ENCODE data around the gene CWF19L1.
"Not testable (repeated sequence)": the region's sequence is repeated elsewhere in the genome, so short reads cannot be mapped to it uniquely, and the experiment has no call there.

The CWF19L1 gene

GRCh38 chr10:100288196-100288595 is 20.8 kb upstream of the CWF19L1 start:
- CTCF ChIA-PET, result interaction anchor here (1.3 to 1.7 kb wide), 2 partner anchors 14 to 48 kb away, joined by 3 read pairs; no protein-coding TSS in a partner anchor
- POLR2A ChIA-PET, result no interaction called here
- no peak overlapping the region for H3K4me3 ChIP-seq (ENCODE audit: low read depth, low read length)
- DNase-seq (ENCODE audit: low read depth, low spot score), result no peak
- TF ChIP-seq CTCF (IDR thresholded peaks at IDR 0.05; ENCODE audit: insufficient read depth, low read length, missing control alignments), result no peak

DNA sequence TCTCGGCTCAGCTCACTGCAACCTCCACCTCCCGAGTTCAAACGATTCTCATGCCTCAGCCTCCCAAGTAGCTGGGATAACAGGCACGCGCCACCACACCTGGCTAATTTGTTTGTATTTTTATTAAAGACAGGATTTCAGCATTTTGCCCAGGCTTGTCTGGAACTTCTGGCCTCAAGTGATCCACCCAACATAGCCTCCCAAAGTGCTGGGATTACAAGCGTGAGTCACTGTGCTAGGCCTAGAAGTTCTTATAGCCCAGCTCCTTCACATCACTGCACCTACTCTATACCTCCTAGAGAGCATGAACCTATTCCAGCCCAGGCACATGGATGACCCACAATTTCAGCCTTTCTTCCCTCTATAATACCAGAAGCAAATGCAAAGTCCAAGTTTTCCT is 20.3 kb upstream of the CWF19L1 start:
- DNase-seq (ENCODE audit: low read depth, low spot score), result no peak
- no peak overlapping the region for H3K4me3 ChIP-seq (ENCODE audit: low read depth, low read length)
- no peak for TF ChIP-seq CTCF (IDR thresholded peaks at IDR 0.05; ENCODE audit: insufficient read depth, low read length, missing control alignments)
- POLR2A ChIA-PET, result interaction anchor here (1.4 kb wide), 1 partner anchor 86 kb away, joined by 5 read pairs; no protein-coding TSS in a partner anchor
- CTCF ChIA-PET, result interaction anchor here (1.3 to 1.7 kb wide), 2 partner anchors 14 to 49 kb away, joined by 3 to 4 read pairs; no protein-coding TSS in a partner anchor

- peak within 1 kb of the TSS; percentile 99 for H3K4me3 ChIP-seq (ENCODE audit: low read depth, low read length)
- ChIA-PET POLR2A (interaction anchor here (0.7 to 1.4 kb wide), 4 partner anchors 19 to 278 kb away, joined by 3 to 5 read pairs (median 4); partner anchors contain the start of gene CWF19L1), CTCF (interaction anchor here (0.7 to 1.7 kb wide), 6 partner anchors 11 to 146 kb away, joined by 3 to 4 read pairs (median 3); no protein-coding TSS in a partner anchor)
- DNase-seq (ENCODE audit: low read depth, low spot score), result peak; percentile 55
- peak; percentile 1 for TF ChIP-seq CTCF (IDR thresholded peaks at IDR 0.05; ENCODE audit: insufficient read depth, low read length, missing control alignments)
Observed at GRCh38 chr10:100286051-100287033, 18.9 kb upstream of the CWF19L1 start, which contains the start of gene BLOC1S2. TSS of gene BLOC1S2 (minus strand) at chr10:100286680. CDS start at chr10:100286659, 21 bp downstream.

DNA sequence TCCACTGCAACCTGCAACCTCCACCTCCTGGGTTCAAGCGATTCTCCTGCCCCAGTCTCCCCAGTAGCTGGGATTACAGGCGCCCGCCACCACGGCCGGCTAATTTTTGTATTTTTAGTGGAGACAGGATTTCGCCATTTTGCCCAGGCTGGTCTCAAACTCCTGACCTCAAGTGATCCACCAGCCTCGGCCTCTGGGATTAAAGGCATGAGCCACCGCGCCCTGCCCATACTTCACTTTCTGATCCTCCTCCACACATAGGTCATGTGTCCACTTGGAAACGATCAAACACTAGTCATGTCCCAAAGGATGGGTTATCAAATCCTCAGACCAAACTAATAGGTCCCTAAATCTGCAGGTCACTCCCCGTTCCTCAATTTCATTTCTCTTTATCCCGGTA is 17.9 kb upstream of the CWF19L1 start:
- H3K4me3 ChIP-seq (ENCODE audit: low read depth, low read length), result peak overlapping the region; percentile 99
- not testable (repeated sequence) for DNase-seq (ENCODE audit: low read depth, low spot score)
- ChIA-PET POLR2A (interaction anchor here (0.8 kb wide), 1 partner anchor 279 kb away, joined by 4 read pairs; no protein-coding TSS in a partner anchor), CTCF (interaction anchor here (0.9 to 1.3 kb wide), 2 partner anchors 10 to 53 kb away, joined by 3 read pairs; no protein-coding TSS in a partner anchor)

- CTCF ChIA-PET, result no interaction called here
- DNase-seq (ENCODE audit: low read depth, low spot score), result no peak
- TF ChIP-seq CTCF (IDR thresholded peaks at IDR 0.05; ENCODE audit: insufficient read depth, low read length, missing control alignments), result no peak
- no peak overlapping the region for H3K4me3 ChIP-seq (ENCODE audit: low read depth, low read length)
- POLR2A ChIA-PET, result no interaction called here
Observed at GRCh38 chr10:100282907-100283306, 15.5 kb upstream of the CWF19L1 start.

DNA sequence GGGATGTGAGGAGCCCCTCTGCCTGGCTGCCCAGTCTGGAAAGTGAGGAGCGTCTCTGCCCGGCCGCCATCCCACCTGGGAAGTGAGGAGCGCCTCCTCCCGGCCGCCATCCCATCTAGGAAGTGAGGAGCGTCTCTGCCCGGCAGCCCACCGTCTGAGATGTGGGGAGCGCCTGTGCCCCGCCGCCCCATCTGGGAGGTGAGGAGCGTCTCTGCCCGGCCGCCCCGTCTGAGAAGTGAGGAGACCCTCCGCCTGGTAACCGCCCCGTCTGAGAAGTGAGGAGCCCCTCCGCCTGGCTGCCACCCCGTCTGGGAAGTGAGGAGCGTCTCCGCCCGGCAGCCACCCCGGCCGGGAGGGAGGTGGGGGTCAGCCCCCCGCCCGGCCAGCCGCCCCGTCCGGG is 9.5 kb upstream of the CWF19L1 start:
- CTCF ChIA-PET; POLR2A ChIA-PET; DNase-seq (ENCODE audit: low read depth, low spot score); H3K4me3 ChIP-seq (ENCODE audit: low read depth, low read length): not testable (repeated sequence)

DNA sequence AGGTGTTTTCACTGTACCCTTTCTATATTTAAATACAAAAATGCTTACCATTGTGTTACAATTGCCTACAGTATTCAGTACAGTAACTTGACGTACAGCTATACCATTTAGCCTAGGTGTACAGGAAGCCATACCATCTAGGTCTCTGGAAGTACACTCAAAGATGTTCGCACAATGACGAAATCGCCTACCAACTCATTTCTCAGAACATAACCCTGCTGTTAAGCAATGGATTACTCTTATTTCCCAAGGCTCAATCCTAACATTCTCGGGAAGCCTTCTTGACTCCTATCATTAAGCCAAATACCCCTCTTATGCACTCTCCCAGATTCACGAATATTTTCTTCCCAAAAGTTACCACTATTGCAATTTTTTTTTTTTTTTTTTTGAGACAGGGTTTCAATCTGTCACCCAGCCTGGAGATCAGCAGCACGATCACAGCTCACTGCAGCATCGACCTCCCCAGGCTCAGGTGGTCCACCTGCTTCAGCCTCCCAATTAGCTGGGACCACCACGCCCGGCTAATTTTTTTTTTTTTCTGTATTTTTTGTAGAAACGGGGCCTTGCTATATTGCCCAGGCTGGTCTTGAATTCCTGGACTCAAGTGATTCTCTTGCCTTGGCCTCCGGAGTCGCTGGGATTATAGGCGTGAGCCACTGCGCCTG is 1.5 kb downstream of the CWF19L1 start:
- ChIA-PET POLR2A (no interaction called here), CTCF (no interaction called here)
- no peak for DNase-seq (ENCODE audit: low read depth, low spot score)
- peak overlapping the region; percentile 33 for H3K4me3 ChIP-seq (ENCODE audit: low read depth, low read length)
- TF ChIP-seq CTCF (IDR thresholded peaks at IDR 0.05; ENCODE audit: insufficient read depth, low read length, missing control alignments), result no peak
